Fibroblast of peridontal ligament (primary cell): Measurements from ENCODE around the gene GNAO1.
A peak's percentile ranks its signal among the peaks of the same experiment; 100 is the strongest.

Source experiments
- DNase-seq: peaks from one replicate; pipeline ENCODE4 v3.0.0-alpha.2; 2010; ENCODE audit errors: extremely low read depth

The GNAO1 gene

GRCh38 chr16:56348168-56349085 is 157.1 kb downstream of the GNAO1 start:
- no peak for DNase-seq

GRCh38 chr16:56349086-56349415 is 157.8 kb downstream of the GNAO1 start:
- DNase-seq, result no peak

- DNase-seq, result no peak
These were observed 158.4 kb downstream of the GNAO1 start for GRCh38 chr16:56349711-56350161.

GRCh38 chr16:56350491-56351405 is 159.5 kb downstream of the GNAO1 start:
- no peak for DNase-seq

GRCh38 chr16:56351481-56351880 is 160.2 kb downstream of the GNAO1 start:
- no peak for DNase-seq

- DNase-seq, result no peak
These were observed 161.2 kb downstream of the GNAO1 start for GRCh38 chr16:56352351-56353053.

DNA sequence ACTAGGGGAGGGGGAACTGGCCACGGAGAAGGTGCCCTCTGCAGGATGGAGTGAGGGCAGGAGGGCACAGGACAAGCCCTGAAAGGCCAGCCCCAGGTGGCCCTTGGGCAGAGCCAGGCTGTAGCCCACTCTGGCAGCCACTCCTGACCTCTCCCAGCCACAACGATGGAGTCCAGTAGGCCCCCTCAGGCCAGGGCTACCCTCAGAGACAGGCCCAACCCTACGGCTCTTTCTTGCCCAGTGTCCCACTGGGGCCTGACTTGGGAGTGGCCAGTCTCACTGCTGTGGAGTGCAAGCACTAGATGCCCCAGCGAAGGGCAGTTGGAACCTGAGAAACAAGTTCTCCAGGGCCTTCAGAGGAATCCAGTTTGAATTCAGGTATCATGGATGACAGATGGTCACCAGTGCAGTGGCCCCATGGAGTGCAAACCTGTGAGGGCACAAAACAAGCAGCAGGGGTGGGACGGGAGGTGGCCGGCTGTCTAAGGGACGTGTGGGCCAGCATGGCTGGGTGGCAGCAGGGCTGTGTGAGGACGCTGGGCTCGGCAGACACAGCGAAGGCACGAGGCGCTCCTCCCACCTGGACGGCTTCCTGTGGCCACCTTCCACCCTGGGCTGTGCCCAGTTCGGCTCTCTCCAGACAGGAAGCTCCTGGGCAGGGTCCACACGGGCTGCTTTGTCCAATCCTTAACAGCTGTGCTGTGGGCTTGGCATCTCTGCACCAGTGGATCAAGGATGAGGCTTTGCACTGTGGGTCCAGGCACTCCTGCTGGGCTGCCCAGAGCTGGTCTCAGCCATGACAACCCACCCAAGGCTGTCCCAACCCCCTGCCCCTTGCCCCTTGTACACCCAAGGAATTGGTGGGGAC is 162.0 kb downstream of the GNAO1 start:
- DNase-seq, result no peak

- DNase-seq, result no peak
These were observed 162.7 kb downstream of the GNAO1 start for GRCh38 chr16:56354016-56354415.

- no peak for DNase-seq
These were observed 163.5 kb downstream of the GNAO1 start for GRCh38 chr16:56354746-56355145.

DNA sequence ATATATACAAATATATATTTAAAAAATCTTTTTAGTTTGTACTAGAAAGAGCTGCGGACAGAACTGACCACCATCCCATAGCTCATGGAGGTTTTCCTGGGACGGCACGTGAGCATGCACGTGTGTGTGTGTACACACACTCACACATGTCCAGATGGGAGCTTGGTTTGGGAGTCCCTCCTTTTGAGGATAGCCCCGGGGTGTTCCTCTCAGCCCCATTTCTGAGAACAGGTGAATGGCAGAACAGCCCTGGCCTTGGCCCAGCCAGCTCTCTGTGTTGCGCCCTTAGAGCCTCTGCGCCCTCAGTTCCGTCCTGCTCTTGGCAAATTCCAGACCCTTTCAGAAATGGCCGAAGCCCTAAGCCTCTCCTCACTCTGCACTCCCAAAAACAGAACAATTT is 163.9 kb downstream of the GNAO1 start:
- no peak for DNase-seq

GRCh38 chr16:56355786-56356275 is 164.5 kb downstream of the GNAO1 start:
- no peak for DNase-seq

DNA sequence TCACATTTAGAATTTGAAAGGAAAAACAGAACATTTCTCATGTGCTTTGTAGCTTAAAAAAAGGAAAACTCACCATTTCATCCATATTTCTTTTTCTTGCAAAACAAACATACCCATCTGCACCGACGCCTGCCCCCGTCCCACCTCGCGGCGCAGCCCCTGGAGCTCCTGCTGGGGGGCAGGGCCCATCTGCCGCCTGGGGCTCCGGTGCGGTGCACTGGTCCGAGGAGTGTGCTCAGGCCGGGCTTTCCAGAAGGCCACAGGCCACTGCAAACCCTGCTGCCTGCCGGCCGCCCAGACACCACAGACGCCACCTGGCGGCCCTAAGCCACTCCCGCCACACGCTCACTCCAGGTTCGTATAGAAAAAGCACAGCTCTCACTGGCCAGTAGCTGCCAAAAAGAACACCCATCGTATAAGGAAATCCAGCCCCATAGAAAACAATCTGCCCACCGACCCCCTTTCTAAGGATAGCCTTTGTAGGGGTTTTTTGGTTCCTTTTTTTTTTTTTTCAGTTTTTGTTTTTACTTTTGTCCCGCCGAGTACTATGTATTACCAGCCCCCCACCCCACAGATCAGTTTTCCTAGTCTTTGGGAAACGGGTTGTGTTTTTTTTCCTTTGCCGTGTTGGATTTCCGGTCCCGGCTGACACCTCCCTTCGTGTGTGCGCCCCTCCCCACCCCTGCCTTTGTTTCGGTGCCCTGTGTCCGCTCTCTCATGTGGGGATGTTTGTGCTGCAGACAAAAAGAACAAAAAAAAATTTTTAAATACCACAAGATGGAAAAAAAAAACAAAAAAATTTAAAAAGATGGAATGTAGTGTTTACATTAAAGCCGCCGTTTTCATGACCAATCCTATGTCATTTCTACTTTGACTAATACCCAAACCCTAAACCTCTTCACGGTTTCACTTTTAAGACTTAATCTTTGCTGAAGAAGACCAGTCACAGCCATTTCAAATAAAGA is 165.3 kb downstream of the GNAO1 start:
- peak; percentile 78 for DNase-seq

- DNase-seq, result peak; percentile 63
These were observed 166.0 kb downstream of the GNAO1 start for GRCh38 chr16:56357241-56357764.

GRCh38 chr16:56357765-56358322 is 166.6 kb downstream of the GNAO1 start:
- no peak for DNase-seq

DNA sequence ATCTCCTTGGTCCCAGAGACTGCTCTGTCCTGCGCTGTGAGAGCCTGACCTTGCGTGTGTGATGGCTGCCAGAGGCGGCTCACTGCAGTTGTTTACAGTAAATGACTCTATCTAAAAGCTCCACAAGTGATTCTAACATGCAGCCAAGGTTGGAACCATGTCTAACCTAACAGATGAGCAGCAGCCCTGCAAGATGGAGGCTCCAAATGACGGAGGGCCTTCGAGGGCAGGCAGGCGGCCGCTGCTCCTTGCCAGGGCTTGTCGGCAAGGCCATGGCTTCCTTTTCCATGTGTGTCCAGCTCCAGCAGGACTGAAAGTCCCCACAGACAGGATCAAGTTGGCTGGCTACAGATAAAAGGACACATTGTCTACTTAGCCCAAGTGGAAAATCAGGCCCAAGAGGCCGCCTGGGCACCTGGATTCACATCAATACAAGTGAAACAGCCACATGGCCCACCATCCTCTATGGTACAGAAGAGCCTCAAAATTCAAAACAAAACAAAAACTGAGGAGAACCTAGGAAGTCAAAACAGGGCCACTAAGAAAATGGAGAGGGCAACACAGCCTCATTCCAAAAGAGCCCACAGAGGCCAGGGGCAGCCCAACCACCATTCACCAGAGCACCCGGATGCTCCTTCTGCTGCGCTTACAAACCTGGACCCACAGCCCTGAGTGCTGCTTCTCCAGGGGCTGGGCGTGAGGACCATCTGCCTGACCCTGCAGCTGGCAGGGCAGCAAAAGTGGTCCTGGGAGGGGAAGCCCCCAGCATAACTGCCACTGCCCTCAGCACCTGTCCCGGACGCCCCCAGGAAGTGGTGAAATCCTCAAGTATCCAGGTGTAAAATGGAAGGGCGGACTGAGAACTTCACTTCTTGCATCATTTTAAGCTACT is 169.1 kb downstream of the GNAO1 start:
- no peak for DNase-seq

DNA sequence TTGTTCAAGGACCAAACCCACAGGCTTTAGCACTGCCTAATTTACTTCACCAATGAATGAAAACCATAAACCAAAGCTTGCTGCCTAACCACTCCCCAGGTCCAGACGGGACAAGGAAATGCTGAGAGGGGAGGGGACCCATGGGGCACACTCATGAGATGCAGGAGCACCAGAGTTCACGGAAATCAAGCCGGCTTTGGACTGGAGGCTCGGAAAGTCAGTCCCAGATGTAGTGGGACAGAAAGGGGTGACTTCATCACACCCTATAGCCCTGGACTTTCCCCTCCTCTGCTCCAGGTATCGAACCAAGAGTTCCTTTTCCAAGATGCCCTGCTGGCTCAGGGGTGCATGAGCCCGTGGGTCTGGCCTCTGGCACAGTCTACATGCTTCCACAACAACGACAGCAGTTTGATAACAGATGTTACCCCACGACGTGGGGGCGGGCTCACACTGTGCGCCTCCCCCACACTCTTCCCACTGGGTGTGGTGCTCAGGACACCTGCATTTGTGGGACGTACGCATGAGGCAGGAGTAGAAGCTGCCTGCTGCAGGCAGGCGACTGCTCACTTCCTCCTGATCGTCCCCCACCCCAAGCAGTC is 170.9 kb downstream of the GNAO1 start:
- no peak for DNase-seq

GRCh38 chr16:56362706-56363105 is 171.4 kb downstream of the GNAO1 start:
- no peak for DNase-seq
